ENCODE measurements around the gene PTPRD. TPM values are rescaled to one million over a fixed set of nuclear protein-coding genes. Genes with fewer than 3 reads are reported as not detected.

Gene PTPRD
- total RNA-seq, 1 donor from 2014 or later, result 532 TPM

DNA sequence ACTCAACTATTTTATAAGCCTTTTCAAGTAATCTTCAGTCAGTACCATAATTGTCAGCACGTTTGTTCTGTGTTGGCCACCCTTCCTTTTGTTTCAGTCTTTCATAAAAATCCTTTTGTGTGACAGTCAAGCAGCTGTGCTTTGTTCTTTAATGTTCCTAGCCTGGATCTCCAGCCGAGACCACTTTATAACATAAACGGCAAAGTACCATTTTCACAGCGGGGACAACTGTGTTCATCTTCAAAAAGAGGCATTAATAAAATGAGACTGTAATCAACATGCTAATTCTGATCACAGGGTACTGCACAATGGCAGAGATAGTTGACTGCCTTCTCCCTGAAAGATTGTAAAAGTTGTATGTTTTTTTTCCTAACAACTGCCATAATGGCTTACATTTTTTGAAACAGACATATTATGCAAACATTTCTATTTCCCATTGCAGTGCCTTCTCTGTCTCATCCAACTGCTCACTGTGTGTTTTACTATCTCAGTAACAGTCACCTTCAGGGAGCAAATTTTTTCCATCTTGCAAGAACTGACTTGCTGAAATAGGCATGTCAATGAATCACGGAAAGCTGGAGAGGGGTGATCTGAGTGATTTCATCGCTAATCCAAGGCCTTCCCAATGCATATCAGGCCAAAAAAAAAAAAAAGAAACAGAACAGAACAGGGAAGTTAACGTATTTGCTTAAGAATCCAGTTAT is 1984.7 kb downstream of the PTPRD start:
- TF ChIP-seq, protein P1, sequence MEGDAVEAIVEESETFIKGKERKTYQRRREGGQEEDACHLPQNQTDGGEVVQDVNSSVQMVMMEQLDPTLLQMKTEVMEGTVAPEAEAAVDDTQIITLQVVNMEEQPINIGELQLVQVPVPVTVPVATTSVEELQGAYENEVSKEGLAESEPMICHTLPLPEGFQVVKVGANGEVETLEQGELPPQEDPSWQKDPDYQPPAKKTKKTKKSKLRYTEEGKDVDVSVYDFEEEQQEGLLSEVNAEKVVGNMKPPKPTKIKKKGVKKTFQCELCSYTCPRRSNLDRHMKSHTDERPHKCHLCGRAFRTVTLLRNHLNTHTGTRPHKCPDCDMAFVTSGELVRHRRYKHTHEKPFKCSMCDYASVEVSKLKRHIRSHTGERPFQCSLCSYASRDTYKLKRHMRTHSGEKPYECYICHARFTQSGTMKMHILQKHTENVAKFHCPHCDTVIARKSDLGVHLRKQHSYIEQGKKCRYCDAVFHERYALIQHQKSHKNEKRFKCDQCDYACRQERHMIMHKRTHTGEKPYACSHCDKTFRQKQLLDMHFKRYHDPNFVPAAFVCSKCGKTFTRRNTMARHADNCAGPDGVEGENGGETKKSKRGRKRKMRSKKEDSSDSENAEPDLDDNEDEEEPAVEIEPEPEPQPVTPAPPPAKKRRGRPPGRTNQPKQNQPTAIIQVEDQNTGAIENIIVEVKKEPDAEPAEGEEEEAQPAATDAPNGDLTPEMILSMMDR (IDR thresholded peaks at IDR 0.05; ENCODE audit: partially characterized antibody, unreplicated experiment), result no peak
- H3K27me3 Mint-ChIP-seq (ENCODE audit: unreplicated experiment), result no peaks in the 10 kb centered on the region
- H3K4me3 Mint-ChIP-seq (ENCODE audit: unreplicated experiment), result no peak overlapping the region
- no peaks in the 10 kb centered on the region for H3K9me3 Mint-ChIP-seq (ENCODE audit: unreplicated experiment)
- DNase-seq, result no peak
- H3K4me1 Mint-ChIP-seq (ENCODE audit: low read depth, unreplicated experiment), result peaks cover 2% of the 10 kb centered on the region
- no peaks in the 10 kb centered on the region for H3K36me3 Mint-ChIP-seq (ENCODE audit: unreplicated experiment)
- peak overlapping the region; percentile 14 for H3K27ac Mint-ChIP-seq (ENCODE audit: unreplicated experiment)

DNA sequence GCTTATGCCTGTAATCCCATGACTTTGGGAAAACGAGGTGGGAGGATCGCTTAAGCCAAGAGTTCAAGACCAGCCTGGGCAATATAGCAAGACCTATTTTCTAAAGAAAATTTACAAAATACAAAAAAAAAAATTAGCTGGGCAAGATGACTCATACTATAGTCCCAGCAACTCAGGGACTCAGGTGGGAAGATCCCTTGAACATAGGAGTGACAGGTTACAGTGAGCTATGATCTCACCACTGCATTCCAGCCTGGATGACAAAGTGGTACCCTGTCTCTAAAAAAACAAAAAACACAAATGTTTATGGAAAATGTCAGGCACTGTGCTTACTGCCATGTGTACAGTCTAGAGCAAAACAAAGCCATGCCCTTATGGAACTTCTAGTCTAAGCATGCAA is 1989.9 kb downstream of the PTPRD start:
- Mint-ChIP-seq H3K36me3 (ENCODE audit: unreplicated experiment) (no peaks in the 10 kb centered on the region), H3K27me3 (ENCODE audit: unreplicated experiment) (no peaks in the 10 kb centered on the region), H3K9me3 (ENCODE audit: unreplicated experiment) (peaks cover 3% of the 10 kb centered on the region), H3K4me1 (ENCODE audit: low read depth, unreplicated experiment) (no peaks in the 10 kb centered on the region), H3K27ac (ENCODE audit: unreplicated experiment) (no peak overlapping the region), H3K4me3 (ENCODE audit: unreplicated experiment) (no peak overlapping the region)
- TF ChIP-seq, protein P1 (IDR thresholded peaks at IDR 0.05; ENCODE audit: partially characterized antibody, unreplicated experiment), result no peak
- no peak for DNase-seq

DNA sequence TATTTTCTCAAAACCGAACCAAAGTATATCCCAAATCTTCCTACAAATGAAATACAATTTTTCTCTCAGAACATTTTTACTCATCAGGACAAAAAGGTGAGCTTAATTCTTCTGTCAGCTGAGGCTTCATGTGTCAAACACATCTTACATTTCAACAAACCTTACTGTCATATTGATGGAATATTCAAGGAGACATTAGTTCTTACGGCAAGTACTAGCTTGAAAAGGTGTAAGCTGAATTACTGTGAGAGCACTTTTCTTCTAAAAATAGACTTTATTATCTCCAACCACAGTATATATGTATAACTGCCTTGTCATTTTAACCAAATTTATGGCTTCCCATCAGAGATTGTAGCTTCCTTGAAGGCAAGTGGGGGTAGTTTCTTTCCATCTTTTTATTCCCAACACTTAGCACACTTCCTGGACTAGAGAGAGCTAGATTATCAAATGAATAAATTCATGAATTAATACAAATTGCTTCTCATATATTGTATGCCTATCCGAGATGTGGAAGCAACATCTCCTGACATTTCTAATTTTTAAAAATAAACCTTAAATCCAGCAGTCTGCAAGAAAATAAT is 1990.5 kb downstream of the PTPRD start:
- H3K4me3 Mint-ChIP-seq (ENCODE audit: unreplicated experiment), result no peak overlapping the region
- no peak for DNase-seq
- H3K27me3 Mint-ChIP-seq (ENCODE audit: unreplicated experiment), result no peaks in the 10 kb centered on the region
- no peak overlapping the region for H3K27ac Mint-ChIP-seq (ENCODE audit: unreplicated experiment)
- no peaks in the 10 kb centered on the region for H3K36me3 Mint-ChIP-seq (ENCODE audit: unreplicated experiment)
- peaks cover 3% of the 10 kb centered on the region for H3K9me3 Mint-ChIP-seq (ENCODE audit: unreplicated experiment)
- TF ChIP-seq, protein P1 (IDR thresholded peaks at IDR 0.05; ENCODE audit: partially characterized antibody, unreplicated experiment), result no peak
- no peaks in the 10 kb centered on the region for H3K4me1 Mint-ChIP-seq (ENCODE audit: low read depth, unreplicated experiment)

DNA sequence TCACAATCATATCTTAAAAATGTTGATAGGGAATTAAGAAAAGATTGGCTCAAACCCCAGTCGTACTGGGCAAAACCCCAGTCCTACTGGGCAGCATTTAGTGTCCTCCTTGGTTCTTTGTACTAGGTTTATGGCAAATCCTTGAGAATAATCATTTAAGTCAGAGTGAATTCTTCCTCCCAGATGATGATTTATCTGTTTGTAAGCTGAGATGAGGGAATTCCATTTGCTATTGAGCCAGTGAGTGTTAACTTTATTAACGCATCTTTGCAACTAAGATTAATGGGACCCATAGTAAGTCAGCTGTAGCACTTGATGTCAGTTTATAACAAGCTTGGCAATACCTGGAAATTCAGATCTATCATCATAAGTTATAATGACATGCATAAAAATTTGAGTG is 1991.4 kb downstream of the PTPRD start:
- H3K9me3 Mint-ChIP-seq (ENCODE audit: unreplicated experiment), result peaks cover 3% of the 10 kb centered on the region
- no peak overlapping the region for H3K27ac Mint-ChIP-seq (ENCODE audit: unreplicated experiment)
- H3K36me3 Mint-ChIP-seq (ENCODE audit: unreplicated experiment), result no peaks in the 10 kb centered on the region
- no peak for DNase-seq
- TF ChIP-seq, protein P1 (IDR thresholded peaks at IDR 0.05; ENCODE audit: partially characterized antibody, unreplicated experiment), result no peak
- no peaks in the 10 kb centered on the region for H3K27me3 Mint-ChIP-seq (ENCODE audit: unreplicated experiment)
- H3K4me1 Mint-ChIP-seq (ENCODE audit: low read depth, unreplicated experiment), result no peaks in the 10 kb centered on the region
- H3K4me3 Mint-ChIP-seq (ENCODE audit: unreplicated experiment), result no peak overlapping the region

DNA sequence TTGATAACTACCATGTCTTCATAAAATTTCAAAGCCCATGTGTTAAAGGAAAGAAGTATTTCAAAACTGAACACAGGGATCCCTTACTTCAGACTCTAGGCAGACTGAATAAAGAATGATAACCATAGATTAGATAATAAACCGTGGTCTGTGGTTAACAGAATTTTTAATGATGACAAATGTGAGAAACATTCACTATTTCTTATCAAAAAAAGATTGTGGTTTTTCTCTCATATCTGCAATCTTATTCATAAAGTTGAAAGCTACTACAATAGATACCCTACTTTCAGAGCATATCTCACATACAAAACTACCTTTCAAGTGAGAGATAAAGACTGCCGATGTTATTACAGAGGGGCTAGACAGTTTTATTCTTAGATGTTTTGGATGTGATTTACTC is 1996.4 kb downstream of the PTPRD start:
- Mint-ChIP-seq H3K4me3 (ENCODE audit: unreplicated experiment) (no peak overlapping the region), H3K27me3 (ENCODE audit: unreplicated experiment) (no peaks in the 10 kb centered on the region), H3K9me3 (ENCODE audit: unreplicated experiment) (peaks cover 3% of the 10 kb centered on the region), H3K27ac (ENCODE audit: unreplicated experiment) (no peak overlapping the region), H3K4me1 (ENCODE audit: low read depth, unreplicated experiment) (peaks cover 15% of the 10 kb centered on the region), H3K36me3 (ENCODE audit: unreplicated experiment) (no peaks in the 10 kb centered on the region)
- TF ChIP-seq, protein P1 (IDR thresholded peaks at IDR 0.05; ENCODE audit: partially characterized antibody, unreplicated experiment), result no peak
- no peak for DNase-seq
